HG03196 (cell line): ENCODE results near the gene ANKRD44.

Source experiments
- ATAC-seq: cut with Tn5 transposase; IDR thresholded peaks from one replicate; pipeline ENCODE4 v1.9.1; 2021; ENCODE audit not compliant: unreplicated experiment

ANKRD44 gene

DNA sequence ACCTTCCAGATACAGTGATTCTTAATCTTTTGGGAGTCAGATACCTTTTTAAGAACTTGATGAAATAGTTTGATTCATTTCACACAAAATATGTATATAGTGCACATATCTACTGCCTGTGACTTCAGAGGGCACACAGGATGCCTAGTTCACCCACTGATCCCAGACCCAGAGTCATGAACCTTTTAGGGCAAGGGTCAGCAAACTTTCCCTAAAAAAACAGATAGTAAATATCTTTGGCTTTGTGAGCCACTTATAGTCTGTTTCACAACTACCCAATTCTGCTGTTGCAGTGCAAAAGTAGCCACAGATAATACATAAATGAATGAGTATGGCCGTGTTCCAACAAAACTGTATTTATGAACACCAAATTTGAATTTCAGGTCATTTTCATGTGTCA, 124.9 kb downstream of the ANKRD44 start:
- ATAC-seq, result no peak

DNA sequence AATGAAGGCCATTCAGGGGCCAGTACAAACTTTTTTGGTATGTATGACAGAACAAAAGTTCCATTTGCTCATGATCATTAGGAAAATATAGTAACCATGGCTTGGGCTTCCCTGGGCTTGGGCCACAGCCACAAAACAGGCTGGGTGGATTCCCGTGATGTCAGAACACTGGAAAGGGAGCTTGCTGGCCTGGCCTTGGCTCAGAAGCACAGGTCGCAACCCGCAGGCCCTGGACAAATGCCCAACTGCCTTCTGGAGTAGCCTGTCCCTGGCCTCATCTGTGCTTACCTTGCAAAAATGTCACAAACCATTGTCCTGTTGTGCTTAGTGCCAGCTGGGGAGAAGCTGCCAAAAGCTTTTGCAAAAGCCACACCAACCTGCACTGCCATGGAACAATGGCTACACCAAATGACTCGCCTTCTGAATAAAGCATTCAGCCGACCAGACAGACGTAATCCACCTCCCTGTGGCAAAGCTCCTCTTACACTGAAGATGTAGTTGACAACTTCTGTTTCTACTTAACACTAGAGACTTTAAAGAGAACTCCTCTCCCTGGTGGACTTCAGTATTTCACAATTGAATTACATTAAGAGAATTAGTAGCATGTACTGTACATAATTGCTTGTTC, 125.5 kb downstream of the ANKRD44 start:
- no peak for ATAC-seq

DNA sequence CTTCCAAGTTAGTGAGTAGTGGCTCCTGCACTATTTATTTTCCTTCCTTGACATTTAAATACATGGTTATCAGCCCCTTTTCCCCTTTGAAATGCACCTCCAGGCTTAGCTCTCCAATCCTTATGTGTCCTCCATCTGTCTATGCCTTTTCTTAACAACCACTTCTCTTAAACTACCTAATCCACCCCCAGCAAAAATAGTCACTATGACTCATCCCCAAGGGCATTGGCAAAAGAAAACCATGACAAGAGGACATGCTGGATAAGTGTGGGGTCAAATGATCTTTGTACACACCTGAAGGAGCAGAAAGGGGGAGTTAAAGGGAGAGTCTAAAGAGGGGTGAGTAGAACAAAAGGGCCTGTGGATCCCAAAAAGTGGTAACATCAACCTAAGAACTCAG, 127.2 kb downstream of the ANKRD44 start:
- no peak for ATAC-seq

DNA sequence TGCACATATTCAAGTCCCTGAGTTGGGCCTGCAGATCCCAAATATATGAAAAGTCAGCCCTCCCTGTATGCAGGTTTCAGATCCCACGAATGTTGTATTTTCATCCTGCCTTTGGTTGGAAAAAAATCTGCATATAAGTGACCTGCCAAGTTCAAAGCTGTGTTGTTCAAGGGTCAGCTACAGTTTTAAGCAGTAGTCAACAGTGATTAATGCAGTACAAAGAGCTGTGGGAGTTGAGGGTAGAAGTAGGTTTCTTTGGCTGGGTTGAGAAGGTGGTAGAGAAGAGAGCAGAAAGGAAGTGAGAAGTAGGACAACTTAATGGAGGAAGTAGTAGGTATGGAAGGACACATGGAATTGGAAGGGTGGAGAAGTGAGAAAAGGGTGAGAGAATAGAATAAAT, 127.9 kb downstream of the ANKRD44 start:
- ATAC-seq, result no peak

DNA sequence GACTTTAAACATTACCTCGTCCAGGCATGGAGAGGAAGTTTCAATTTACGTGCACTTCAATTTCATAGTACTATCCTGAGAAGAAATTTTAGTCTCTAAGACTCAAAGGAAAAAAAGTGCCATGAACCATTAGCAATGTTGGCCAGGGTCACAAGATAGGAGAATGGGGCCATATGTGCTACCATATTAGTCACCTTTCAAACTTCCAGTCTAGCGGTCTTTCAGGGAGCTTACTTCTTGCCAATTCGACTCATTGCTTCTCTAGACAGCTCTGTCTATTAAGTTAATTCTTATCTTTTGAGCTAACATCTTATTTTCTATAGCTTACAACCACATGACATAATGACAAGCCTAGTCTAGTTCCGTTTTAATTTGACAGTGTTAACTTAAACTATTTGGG, 129.1 kb downstream of the ANKRD44 start:
- no peak for ATAC-seq

DNA sequence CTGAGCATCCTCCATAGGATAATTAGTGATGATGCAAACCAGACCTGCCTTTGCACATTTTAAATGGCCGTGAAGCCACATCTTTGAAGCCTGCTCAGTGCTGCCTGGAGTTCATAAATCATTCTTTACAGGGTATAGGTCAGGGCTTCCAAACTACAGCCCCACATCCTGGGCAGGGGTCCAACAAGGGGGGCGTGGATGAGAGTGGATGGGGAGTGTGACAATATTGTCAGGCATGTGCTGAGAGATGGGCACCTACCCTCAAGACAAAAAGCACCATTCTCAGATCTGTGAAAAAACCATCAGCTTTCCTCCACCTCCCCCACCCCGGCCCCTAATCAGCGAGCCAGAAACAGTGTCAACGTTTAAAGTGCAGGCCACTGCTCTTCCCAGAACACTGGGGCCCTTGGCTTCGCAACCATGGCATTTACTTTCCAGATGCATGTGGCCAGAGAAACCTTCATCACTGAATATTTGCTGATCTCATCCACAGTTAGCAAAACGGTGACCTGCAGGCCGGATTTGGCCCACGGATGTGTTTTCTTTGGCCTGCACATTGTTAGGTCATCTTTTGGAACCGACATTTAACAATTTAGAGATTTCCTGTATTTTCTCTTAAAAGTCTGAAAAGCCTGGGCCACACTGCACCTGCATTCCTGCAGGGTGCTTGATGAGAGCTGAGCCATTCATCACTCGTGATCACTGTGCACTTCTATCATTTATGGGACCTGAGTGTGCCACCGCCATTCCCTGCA, 130.7 kb downstream of the ANKRD44 start:
- no peak for ATAC-seq

DNA sequence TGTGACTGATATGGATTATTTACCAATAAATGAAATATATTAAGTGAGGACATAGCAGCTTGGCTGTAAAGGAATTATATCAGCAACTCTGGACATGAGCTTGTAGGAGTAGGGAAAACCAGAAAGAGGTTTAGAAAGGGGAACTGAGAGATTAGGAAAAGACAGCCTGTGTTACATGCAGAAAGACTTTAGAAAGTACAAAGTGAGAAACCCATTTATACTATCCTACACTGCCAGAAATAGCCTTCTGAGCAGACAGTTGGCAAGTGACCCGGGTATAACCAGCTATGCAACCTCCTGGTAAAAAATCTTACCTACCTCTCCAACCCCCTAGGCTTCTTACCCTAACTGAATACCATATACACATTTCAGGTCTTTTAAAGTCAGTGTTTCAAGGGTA, 134.1 kb downstream of the ANKRD44 start:
- no peak for ATAC-seq

DNA sequence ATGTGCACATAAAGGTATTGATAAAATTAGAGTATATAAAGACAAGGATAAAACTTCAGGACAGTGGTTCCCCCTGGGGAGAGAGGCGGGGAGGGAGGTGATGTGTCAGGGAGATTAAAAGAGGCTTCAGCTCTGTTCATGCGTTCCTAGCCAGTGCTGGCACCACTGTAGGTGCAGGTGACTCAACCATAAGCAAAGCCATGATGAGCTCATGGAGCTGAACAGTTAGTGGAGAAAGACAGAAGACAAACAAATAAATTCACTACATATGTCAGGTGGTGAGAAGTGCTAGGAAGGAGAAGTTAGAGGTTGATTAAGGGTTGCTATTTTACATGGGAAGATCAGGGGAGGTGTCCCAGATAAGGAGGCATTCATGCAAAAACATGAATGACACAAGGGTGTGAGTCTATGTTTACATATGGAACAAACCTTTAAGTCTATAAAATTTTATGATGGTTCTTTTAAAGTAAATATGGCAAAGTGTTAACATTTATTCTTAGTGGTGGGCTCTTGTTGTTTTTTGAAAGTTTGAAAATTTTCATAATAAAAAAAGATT, 136.0 kb downstream of the ANKRD44 start:
- no peak for ATAC-seq

DNA sequence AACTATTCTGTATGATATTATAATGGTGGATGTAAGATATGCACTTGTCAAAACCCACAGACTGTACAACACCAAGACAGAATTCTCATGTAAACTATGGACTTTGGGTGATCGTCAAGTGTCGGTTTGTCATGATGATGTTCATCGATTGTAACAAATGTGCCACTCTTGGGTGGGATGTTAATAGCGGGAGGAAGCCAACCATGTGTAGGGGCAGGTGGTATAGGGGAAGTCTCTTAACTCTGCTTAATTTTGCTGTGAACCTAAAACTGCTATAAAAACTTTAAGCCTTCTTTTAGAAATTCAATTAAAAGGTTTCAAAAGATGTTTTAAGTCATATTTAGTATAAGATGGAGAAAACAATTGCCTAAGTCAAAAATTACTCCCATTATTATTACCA, 139.0 kb downstream of the ANKRD44 start:
- no peak for ATAC-seq

DNA sequence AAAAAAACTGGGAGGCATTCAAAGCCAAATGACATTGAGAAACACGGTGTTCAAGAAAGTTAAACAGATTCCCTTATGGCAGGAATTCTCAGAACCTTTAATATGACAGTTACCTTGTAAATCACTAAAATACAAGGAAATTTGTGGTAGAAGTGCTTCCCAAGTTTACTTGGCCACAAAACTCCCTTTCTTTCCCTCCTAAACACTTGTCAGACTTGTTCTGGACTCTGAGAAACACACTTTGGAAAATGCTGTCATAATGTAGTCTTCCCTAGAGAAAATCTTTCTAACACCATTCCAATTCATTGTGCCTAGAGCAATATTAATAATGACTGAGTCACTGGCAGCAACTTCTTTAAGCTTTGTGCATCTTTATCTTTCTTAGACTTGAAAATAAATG, 140.4 kb downstream of the ANKRD44 start:
- ATAC-seq, result no peak

DNA sequence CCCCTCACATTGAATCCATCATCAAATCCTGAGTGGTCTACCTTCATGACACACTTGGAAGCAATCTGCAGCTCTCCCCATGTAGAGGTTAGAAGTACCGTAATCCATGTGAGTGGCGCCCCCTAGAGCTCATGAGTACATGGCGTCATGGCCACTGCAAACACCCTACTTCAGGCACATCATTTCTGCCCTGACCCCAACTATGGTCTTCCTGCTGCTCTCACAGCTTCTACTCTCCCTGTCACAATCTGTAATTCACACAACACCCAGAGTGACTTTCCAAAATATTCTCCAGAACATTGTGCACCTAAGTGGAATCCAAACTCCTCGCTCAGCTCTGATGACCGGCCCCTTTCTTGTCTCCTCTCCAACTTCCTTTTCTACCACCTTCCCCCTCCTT, 141.9 kb downstream of the ANKRD44 start:
- ATAC-seq, result no peak

DNA sequence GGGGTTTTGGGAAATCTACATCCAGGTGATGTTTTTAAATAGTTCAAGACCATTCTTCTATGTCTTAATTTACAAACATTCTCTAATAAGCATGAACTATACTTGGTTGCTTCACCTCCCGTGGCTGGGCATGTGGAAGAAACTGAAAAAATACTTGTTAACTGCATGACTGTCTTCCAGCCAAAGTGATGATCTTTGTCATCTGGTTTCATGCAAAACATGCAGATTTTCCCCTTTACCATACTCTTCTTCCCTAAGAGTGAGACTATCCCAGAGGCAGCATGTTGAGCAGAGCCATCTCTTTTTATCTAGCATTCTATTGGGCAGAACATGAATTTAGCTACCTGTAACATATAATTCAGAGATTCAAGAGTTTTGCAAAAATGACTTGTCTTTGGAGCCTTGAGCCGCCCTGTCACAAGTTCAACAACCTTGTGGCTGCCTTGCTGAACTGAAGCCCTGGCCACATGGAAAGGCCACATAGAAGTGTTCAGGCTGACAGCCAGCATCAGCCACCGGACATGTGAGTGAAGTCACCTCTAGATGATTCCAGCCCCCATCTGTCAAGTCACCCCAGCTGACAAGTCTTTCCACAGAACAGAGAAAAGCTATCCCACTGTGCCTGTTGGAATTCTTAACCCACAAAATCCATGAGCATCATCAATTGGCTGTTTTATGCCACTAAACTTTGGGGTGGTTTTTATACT, 142.8 kb downstream of the ANKRD44 start:
- no peak for ATAC-seq

DNA sequence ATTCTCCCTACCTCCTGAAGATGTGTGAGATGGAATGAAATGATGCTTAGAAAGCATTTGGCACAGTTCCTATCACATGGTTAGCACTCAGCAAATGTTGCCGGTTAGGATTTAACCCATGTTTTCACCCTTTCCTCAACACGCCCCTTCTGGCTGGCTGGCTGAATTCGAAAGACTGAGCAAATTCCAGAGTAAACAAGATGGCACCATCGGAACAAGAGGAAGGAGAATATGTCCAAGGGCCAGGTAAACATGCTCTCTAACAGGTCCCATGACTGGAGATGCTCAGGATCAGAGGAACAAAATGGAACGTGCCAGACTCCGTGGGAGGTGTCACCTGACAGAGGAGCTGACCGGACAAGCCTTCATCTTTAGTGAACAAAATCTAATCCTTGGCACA, 145.6 kb downstream of the ANKRD44 start:
- ATAC-seq, result no peak

DNA sequence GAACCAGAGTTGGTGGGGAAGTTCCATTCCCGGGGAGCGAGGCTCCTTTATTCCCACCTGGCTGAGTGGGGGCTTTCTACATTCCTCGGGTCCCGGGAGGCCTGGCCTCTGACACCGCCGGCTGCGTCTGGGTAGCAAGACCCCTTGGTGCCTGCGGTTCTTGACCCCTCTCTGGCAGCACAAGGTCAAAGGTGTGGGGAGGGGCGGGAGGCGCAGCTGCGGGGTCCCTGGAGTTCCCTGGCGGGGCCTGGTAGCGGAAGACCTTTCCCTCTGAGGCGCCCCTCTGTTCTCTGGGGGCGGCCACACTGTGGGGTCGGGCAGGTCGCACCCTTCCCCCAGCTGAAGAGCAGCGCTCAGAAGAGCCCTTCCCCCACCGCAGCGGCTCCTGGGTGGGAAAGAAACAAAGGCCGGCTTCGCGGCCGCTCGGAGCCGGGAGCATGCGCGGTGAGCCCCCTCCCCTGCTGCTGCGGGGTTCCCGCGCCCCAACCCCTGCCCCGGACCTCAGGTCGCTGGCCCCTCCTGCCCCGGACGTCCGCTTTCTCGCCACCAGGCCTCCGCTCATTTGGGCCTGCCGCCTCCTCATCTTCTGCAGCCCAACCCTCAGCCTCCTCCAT, 146.3 kb downstream of the ANKRD44 start:
- no peak for ATAC-seq

DNA sequence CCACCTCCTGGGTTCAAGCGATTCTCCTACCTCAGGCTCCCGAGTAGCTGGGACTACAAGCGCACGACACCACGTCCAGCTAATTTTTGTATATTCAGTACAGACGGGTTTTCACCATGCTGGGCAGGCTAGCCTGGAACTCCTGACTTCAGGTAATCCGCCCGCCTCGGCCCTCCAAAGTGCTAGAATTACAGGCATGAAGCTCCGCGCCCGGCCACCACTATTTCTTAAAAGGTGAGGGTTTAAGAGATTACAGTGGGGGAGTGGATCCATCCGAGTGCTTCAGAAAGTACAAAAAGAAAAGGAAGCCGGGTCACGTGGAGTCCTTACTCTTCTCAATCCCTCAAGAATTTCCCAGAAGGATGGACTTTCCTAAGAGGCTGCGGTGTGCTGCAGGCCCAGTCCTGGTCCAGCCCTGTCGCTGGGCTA, 146.9 kb downstream of the ANKRD44 start:
- ATAC-seq, result no peak

DNA sequence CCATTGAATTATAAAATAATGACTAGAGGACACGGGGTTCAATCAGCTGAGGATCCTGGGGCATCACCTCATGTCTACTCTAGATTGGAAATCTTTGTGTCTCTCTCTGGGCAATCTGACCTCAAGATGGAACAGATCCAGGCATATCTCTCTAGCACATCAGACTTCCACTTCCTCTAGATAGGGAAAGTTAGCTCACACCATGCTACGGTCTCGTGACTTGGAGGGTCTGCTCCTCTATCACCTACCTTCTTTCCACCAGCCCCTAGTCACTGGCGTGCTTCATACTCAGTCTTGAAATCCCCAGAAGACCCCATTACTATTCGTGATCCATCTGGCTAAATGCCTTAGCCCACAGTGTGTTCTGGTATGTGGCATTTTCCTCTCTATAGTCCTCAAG, 148.8 kb downstream of the ANKRD44 start:
- no peak for ATAC-seq

DNA sequence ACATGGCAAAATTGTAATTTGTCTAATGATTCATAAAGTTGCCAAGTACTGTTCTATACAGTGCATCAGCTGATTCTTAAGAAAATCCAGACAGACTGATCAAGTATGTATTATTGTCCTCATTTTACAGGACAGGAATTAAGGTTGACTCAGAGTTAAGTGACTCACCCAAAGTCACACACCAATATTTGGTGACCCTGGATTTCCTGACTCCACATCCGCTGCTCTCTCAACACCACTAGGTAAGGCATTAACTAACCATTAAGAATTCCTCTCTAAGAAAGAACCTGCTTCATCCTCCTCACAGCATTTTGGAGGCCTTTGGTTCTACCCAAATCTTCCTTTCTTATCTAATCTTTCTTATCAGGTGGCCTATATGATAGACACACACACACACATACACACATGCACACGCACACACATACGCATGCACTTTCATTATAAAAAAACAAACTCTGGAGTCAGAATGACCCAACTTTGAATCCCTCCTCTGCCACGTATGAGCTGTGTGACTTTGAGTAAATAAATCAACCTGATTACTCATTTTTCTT, 150.8 kb downstream of the ANKRD44 start:
- peak; percentile 64 for ATAC-seq

DNA sequence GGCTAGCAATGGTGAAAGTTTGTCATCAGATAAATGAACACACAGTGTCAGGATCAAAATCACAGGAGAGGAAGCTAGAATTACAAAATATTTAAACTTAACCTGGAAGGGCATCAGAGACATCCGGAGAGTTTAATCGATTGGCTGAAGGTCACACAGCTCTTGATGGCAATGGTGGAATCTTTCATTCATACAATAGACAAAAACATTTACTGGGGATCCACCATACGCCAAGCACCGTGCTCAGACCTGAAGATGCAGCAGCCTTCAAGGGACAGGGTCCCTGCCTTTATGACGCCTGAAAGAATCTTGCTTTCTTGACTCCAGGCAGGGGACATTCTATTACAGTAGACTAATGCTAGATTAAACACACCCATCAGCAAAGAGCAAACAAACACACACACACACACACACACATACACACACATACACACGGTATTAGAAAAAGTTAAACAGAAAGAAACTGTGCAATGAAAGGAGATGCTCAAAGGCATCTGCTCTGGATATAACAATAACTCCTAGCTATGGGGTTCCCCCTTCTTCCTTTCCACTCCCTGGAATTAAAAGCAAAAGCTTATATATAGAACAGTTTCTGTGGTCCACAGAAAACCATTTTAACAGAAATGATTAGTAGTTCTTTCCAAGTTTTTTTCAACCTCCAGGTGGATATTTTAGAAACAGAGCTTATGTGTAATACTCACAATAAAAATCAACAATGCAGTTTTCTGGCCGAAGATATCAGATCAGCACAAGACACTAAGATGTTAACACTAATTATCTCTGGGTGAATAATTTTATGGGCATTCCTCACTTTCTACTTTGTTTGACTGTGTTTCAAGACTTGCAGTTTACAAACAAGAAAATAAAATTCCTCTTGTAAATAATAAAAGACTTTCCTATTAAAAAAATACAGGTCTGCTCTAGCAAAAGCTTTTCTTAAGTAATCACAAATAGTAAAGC, 151.7 kb downstream of the ANKRD44 start:
- no peak for ATAC-seq

DNA sequence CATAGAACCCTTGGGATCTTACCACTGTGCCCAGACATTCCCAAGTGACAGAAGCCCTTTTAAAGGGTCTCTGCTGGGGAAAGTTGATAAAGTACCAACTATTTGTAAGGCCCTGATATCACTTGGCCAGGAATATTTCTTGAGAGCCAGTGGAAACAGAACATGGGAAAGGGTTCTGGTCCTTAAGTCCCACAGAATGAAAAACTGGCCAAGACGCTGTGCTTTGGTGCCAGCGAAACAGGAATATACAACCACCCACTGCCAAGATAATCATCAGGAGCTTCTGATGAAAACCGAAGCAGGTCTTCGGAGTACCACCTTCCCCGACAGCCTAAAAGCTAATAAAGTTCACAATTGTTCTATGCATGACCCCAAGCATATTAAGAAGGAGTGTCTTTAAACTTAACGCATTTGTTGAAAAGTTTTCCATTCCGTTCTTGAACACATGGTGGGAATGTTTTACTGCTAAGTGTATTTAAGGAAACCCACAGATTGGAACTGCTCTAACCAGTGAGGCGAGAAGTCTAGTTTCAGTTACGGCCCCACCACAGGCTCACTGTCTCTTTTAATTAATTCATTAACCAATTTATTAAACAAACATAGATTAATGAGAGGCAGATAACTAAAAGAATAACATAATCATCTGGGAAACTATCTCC, 152.6 kb downstream of the ANKRD44 start:
- no peak for ATAC-seq

DNA sequence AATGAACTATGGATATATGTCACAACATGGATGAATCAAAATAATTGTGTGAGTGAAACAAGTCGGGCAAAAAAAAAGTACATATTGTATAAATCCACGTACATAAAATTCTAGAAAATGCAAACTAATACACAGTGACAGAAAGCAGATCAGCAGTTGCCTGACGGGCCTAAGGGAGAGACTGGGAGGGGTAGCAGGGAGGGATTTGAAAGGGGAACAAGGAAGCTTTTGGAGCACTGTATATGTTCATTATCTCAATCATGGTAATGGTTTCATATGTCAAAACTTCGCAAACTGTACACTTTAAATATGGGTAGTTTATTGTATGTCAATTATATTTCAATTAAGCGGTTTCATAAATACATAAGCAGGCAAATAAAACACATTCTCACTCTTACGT, 153.8 kb downstream of the ANKRD44 start:
- no peak for ATAC-seq
